NCI-H1417 treated with DMSO at 0.1 percent for 48 hours (cell line): ENCODE results near the gene ACSM5.

ENCODE experiments used
- DNase-seq: peaks from one replicate; lab custom pipeline; 2025; lab: John Stamatoyannopoulos, UW

Gene ACSM5, protein sequence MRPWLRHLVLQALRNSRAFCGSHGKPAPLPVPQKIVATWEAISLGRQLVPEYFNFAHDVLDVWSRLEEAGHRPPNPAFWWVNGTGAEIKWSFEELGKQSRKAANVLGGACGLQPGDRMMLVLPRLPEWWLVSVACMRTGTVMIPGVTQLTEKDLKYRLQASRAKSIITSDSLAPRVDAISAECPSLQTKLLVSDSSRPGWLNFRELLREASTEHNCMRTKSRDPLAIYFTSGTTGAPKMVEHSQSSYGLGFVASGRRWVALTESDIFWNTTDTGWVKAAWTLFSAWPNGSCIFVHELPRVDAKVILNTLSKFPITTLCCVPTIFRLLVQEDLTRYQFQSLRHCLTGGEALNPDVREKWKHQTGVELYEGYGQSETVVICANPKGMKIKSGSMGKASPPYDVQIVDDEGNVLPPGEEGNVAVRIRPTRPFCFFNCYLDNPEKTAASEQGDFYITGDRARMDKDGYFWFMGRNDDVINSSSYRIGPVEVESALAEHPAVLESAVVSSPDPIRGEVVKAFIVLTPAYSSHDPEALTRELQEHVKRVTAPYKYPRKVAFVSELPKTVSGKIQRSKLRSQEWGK

DNA sequence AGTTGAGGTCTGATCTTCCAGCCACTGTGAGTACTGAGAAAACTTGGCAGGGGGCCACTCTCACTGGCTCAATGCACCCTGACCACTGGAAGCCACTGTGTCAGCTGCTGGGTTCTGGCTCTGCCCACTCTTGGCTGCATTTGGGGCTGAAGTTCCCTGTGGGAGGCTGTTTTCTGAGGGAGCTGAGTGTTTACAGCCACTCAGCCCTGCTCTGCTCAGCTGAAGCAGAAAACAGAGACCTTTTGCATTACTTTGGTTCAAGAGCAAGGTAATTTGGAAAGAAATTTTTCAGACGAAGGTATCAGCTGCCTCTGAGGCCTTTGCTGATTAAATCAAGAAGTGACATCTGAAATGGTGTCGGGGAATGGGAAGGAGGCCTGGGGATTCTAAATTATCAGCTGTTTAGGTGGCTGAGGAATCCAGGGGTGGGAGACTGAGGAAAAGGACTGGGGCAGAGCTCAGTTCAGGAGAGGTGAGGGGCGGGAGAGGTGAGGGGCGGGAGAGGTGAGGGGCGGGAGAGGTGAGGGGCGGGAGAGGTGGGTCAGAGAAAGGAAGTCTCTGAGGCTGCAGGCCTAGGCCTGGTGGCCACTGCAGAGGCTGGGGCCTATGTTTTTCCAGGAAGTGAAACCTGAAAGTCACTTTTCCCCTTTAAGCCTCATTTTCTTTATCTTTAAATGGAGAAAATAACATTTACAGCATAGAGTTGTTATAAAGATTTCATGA lies at the start of gene ACSM5:
Gene ACSM5 (plus strand): TSS at position 137 of the 723 bp plus-strand sequence. CDS start 1,951 bp downstream, outside the sequence.
- no peak for DNase-seq

- DNase-seq: no peak
These were observed 49.3 kb upstream of the ACSM5 start for GRCh38 chr16:20359997-20360396.

DNA sequence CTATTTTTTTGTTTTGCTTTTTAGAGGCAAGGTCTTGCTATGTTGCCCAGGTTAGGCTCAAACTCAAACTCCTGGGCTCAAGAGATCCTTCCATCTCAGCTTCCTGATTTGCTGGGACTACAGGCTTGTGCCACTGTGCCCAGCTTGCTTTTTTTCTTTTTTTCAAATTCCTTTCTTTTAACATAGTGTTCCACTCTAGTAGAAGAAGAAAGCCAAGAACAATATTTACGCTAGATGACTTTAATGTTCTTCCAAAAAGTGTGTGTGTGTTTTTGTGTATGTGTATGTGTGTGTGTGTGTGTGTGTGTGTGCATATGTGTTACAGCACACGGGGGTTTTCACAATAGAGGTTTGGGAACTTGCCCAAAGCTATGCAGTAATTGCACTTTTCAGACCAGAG lies 46.1 kb upstream of the ACSM5 start:
- DNase-seq: no peak

DNA sequence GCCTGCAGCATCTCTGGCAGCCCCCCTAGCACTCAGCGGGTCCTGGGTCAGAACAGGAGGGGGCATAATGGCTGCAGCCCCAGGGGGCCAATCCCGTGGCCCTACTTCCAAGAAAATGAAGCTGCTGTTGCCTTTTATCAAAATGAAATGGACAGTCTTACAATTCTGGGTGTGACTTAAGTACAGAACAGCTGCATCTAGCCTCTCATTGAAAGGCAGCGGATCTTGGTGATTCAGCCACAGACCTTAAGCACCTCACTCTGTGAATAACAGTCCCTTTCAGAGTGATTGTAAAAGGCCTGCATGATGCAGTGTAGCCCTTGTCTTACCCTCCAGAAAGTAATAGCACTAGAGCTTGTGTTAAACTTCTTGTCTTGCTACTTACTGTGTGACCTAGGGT lies 45.3 kb upstream of the ACSM5 start:
- no peak for DNase-seq

DNA sequence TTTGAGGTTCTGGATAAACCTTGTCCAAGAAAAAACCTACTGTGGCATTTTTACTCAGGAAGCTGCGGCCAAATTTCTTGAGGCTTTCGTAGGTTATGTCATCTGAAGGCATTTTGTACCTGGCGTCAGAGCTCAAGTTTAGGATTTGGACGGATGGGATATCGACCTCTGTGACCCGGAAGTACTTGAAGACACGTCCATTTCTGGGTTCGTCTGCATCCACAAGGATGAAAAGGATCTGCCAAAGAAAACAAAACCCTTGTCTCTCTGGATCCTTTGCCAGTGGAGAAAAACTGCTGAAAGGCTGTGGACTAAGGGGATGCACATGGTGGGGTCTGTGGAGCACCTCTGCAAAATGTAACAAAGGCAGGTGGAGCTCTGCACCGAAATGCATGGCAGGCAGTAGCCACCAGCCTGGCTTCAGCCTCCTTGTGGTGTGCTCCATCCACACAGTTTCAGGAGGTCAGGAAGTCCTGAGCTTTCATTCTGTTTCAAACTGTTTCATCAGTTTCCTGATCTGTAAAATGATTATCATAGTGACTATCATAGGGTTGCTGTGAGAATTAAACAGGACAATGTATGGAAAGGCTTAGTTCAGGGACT lies 39.8 kb upstream of the ACSM5 start:
- DNase-seq: no peak

DNA sequence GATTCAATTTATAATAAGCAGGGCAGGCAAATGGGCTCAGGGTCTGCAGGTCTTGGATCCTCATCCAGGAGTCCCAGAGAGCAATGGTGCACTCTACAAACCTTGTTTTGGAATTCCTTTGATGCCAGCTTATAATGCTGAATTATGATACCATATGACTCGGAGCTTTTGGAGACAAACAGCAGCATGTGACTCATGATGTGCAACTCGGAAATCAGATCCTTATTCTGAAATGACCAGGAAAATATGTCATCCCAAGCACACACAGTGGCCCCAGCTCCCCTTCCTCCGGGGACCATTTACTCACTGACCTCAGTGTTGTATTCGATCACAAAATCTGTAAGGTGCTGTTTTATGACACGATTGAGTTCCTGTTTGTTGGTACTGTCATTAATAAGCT lies 36.6 kb upstream of the ACSM5 start:
- no peak for DNase-seq

DNA sequence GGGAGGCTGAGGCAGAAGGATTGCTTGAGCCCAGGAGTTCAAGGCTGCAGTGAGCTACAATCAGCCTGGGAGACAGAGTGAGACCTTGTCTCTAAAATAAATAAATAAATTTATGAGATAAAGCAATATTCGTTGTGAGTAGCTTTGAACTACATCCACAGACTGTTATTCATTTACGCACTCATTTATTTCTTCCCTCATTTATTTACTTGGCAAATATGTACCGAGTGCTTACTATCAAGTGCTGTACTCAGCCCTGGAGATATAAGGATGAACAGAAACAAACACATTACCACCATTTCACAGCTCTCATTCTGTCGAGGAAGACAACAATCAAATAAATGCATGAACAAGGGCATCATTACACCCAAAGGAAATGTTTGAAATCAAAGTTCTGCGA lies 32.2 kb upstream of the ACSM5 start:
- DNase-seq: no peak

DNA sequence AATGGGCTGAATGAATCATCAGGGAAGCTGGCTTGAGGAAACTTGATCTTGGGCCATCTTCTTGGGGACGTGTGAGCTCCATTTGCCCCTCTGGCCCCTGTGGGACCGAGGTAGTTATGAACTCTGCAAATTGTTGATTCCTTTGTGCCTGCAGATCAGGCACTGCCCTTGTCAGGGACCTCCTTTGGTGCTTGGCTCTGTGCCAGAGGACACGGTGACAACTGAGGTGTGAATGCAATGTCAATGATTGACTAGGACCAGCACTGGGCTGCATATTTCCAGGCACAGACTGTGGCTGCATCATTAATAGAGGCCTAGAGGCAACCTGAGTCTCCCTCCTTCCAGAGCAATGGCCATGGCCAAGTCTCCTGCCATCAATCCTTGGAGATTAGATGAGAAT lies 28.6 kb upstream of the ACSM5 start:
- DNase-seq: no peak

DNA sequence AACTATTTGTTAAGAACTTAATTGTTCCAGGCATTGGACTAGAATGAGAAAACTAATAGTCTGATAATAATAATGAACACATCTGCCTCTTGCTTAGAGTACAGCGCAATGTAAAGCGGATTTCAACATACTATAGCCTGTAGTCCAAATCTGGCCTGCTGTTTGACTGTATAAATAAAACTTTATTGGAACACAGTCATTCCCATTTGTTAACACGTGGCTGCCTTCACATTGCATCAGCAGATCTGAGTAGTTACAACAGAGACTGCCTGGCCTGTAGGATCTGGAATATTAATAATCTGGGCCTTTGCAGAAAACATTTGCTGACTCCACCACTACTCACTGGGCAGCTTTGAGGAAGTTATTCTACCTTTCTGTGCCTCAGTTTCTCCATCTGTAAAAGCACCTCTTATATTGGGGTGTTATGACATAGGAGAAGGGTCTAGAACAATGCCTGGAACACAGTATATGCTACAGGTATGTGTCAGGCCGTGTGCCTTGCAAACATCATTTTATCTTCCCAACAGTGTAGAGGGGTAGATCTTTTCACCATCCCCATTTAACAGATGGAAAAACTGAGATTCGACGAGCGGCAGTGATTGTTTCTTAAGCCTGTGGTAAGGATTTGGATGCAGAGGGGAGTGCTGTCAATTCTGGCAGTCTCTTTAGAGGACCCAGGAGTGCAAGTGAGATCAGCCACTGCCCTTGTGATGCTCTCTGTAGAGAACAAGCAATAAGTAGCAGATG lies 27.0 kb upstream of the ACSM5 start:
- DNase-seq: no peak

GRCh38 chr16:20383106-20384029 lies 26.0 kb upstream of the ACSM5 start:
- DNase-seq: no peak

DNA sequence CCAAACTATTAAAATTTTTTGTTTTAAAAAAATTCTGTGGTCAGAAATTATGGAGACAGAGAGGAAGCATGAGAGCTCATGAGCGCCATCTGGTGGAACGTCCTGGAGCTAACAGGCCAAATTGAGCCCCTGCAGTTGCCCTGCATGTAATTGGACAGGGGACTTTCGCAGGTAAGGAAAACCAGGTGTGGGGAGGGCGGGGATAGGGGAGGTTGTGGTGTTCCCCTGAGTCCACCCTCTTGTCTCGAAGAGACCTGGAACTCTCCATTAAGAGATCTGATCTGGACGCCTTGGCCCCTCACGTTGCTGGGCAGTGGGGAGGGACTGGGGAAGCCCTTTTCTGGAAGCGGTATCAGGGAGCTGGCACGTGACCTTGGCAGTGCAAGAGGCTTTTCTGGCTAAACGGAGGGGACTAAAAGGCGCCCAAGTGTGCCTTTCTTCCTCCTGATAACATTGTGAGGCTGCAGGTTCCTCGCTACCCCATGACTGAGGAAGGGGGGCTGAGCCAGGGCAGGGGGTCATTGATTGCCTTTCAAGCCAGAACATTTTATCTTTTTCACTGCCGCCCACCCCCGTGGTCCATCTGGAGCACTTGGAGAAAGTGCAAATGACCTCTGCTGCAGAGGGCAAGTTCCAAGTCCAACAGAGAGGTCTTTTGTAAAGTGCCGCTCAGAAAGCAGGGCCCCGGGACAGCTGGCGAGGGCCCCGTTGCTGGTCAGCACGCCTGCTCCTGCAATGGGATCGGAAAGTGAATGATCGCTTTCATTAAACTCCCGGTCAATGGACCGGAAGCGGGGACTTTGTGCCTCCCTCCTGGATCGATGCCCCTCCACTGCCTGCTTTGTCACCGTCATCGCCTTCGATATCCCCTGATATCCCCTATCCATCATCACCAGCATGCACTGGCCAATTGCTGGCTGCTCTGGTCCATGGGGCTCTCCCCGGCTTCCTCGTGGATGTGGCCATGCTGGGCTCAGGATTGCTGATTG lies 23.2 kb upstream of the ACSM5 start:
- DNase-seq: peak; percentile 5

GRCh38 chr16:20387978-20388377 lies 21.4 kb upstream of the ACSM5 start:
- no peak for DNase-seq

DNA sequence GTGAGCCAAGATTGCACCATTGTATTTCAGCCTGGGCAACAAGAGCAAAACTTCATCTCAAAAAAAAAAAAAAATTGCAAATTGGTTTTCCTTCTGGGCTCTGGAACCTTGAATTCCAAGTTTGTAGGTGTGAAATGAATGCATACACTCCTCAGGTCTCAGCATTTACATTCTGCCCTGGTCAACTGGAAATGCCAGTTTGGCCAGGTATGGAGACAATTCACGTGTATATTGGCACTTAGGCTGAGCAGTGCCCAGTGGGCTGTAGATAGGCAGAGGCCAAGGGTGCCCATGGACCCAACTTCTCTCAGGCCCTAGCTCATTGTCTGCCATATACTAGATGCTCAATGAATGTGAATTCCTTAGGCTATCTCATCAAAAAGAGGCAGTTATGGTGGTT lies 20.5 kb upstream of the ACSM5 start:
- no peak for DNase-seq

DNA sequence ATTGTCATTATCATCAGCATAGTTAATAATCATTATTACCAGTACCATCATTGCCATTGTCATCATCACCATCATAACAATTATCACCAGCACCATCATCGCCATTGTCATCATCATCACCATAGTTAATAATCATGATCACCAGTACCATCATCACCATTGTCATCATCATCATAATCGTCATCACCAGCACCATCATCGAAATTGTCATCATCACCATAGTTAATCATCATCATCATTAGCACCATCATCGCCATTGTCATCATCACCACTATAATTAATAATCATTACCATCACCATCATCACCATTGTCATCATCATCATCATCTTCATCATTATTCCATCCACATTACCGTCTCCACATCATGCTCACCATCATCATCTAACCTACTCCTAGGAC lies 18.3 kb upstream of the ACSM5 start:
- DNase-seq: no peak

GRCh38 chr16:20393801-20394577 lies 15.3 kb upstream of the ACSM5 start:
- DNase-seq: no peak

DNA sequence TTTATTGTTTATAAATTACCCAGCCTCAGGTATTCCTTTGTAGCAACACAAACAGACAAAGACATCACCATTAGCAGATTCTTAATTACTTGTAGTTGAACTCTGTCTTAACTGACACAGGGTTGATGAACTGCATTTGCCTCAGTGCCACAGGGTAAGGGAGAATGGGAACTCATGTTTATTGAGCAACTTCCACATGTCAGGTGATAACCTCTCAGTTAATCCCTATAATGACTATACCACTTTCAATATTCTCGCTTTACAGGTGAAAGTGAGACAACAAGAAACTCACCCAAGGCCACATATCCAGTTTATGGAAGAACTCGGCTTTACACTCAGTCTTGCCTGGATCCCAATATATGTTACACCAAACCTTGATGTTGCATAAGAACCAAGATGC lies 13.4 kb upstream of the ACSM5 start:
- no peak for DNase-seq

- no peak for DNase-seq
These were observed 12.4 kb upstream of the ACSM5 start for GRCh38 chr16:20396846-20397467.

DNA sequence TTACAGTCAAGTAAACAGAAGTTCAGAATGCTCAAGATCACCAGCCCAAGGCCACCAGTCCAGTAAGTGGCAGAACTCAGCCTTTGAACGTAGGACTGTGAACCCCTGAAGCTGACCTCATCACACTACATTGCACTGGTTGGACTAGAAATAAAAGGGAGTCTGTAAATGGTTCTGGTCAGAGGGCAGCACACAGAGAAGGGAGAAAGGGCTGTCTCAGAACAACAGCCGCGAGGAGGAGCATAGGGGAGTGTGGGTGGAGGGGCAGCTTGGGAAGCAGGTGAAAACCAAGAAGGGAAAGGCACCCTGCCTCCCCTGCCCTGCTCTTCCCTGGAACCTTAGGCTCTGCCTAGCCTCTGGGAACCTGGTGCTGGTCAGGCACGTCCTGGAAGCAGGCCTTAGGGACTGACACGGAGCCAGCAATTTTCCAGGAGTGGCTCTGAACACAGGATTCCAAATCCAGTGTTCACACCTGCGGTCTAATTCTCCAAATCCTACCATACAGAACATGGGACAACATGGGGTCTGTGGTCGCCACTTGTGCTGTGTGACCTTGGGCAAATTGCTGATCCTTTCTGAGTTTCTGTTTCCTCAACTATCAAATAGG lies 11.8 kb upstream of the ACSM5 start:
- DNase-seq: no peak
